Vagina (tissue), 2 donors: ENCODE results near the gene TPP1.

Source experiments
- POLR2A ChIP-seq, 2 donors: fragments of 450-650 bp; IDR thresholded peaks; one replicate each; pipeline ENCODE4 v1.6.1; 2017; ENCODE audit warnings: antibody characterized with exemption in 2 of 2, mild to moderate bottlenecking in 2 of 2, moderate library complexity in 2 of 2
- TF ChIP-seq, protein P1 (sequence below), 3 experiments: fragments of 450-650 bp in 2 of 3; fragments of 200-600 bp in 1 of 3; sonication (generic) in 1 of 3; IDR thresholded peaks; one replicate each; pipeline ENCODE4 v1.5.1; 2017 to 2019; ENCODE audit warnings: antibody characterized with exemption in 3 of 3, mild to moderate bottlenecking in 2 of 3, moderate library complexity in 2 of 3

DNA sequence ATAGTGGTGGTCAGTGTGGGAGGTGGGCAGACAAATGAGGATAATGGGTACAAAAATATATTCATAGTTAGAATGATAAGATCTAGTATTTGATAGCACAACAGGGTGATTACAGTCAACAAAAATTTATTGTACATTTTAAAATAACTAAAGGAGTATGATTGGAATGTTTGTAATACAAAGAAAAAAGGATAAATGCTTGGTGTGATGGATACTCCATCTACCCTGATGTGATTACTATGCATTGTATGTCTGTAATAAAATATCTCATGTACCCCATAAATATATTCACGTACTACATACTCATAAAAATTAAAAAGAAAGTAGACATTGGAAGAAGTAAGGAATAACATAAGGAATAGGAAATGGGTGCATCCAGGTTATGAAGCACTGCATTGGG, 31.2 kb downstream of the TPP1 start:
- TF ChIP-seq, protein P1, sequence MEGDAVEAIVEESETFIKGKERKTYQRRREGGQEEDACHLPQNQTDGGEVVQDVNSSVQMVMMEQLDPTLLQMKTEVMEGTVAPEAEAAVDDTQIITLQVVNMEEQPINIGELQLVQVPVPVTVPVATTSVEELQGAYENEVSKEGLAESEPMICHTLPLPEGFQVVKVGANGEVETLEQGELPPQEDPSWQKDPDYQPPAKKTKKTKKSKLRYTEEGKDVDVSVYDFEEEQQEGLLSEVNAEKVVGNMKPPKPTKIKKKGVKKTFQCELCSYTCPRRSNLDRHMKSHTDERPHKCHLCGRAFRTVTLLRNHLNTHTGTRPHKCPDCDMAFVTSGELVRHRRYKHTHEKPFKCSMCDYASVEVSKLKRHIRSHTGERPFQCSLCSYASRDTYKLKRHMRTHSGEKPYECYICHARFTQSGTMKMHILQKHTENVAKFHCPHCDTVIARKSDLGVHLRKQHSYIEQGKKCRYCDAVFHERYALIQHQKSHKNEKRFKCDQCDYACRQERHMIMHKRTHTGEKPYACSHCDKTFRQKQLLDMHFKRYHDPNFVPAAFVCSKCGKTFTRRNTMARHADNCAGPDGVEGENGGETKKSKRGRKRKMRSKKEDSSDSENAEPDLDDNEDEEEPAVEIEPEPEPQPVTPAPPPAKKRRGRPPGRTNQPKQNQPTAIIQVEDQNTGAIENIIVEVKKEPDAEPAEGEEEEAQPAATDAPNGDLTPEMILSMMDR (IDR thresholded peaks at IDR 0.05) = no peak
- no peak for TF ChIP-seq POLR2A (IDR thresholded peaks at IDR 0.05)
